ENCODE data around the gene TOB2.
A peak's percentile ranks its signal among the peaks of the same experiment; 100 is the strongest.
"Not testable (repeated sequence)": the region's sequence is repeated elsewhere in the genome, so short reads cannot be mapped to it uniquely, and the experiment has no call there.

The TOB2 gene

DNA sequence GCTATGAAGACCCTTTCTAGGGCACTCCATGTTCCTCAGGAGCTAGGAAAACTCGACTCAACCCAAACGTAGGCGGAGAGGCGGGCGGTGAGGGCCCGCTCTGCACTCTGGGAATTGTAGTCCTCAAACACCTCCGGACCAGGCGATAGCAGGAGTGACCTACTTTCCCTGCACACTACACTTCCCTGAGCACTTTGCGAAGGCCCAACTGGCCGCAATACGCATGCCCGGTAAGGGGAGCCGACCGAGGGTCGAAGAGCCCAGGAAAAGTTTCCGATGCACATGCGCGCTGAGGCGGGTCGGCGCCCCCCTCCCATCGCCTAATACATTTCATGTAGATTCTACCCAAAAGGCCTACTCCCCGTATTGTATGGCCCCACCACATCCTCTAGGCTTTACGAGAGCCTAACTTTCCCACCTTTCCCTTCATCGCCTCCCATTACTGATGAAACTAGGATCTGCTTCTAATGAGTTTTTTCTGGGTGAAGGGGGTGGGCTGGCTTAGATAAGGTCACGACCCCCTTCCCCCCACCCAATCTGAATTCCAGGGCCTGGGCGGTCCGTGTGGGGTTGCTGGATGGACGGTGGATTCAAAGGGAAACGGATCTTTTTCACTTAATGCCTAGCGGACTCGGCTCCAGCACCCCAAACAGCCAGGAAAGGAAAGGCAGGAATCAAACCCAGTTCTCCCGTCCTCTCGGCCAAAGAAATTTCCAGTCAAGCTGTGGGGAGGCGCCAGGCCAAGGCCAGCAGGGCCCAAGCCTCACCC, 2.1 kb downstream of the TOB2 start:
- H3K36me3 ChIP-seq (ENCODE audit: insufficient read depth, insufficient read length, low read length), result peaks cover 32% of the 10 kb centered on the region
- H3K9ac ChIP-seq (ENCODE audit: insufficient read length, low read depth), result peak overlapping the region; percentile 98
- H3K4me3 ChIP-seq (ENCODE audit: insufficient read length, low read depth), result peak overlapping the region; percentile 75
- H3K27me3 ChIP-seq (ENCODE audit: insufficient read depth, insufficient read length), result no peaks in the 10 kb centered on the region
- no peak for TF ChIP-seq ZNF274 (IDR thresholded peaks at IDR 0.05; ENCODE audit: low read depth, low read length)
- no peak for TF ChIP-seq YY1 (IDR thresholded peaks at IDR 0.05; ENCODE audit: insufficient read depth, insufficient read length)
- no peak for TF ChIP-seq SUZ12 (IDR thresholded peaks at IDR 0.05; ENCODE audit: extremely low read depth, insufficient read depth, insufficient read length)
- peak; percentile 93 for DNase-seq (ENCODE audit: low read depth, low spot score)
- peaks cover 3% of the 10 kb centered on the region for H3K4me1 ChIP-seq (ENCODE audit: insufficient read depth, insufficient read length)
- H3K9me3 ChIP-seq (ENCODE audit: insufficient read depth, low read length), result no peaks in the 10 kb centered on the region

DNA sequence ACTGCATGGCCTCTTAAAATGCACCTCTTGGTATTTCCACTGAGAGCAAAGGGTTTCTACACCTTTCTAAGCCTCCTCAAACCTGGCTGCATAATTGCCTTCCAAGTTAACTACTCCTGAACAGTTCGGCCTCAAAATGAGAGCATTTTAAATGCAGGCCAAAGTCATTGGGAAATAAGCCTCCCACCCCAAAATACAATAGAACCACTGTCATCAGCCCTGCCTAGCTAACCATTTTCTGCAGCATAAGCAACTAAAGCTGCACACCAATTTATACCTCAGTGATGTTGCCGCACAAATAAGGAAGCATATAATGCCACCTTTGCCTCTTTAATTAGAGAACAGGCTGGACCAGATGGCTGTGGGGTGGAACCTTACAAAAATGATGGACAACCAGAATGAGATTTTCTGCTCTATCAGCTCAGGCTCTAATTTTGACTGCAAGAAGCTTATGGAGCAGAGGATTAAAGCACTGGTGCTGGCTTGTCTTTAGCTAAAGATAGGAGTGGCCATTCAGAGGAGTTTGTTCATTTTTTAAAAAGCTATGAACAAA, 4.3 kb downstream of the TOB2 start:
- Histone ChIP-seq H3K36me3 (ENCODE audit: insufficient read depth, insufficient read length, low read length) (peaks cover 47% of the 10 kb centered on the region), H3K4me3 (ENCODE audit: insufficient read length, low read depth) (no peak overlapping the region), H3K9me3 (ENCODE audit: insufficient read depth, low read length) (no peaks in the 10 kb centered on the region), H3K4me1 (ENCODE audit: insufficient read depth, insufficient read length) (peaks cover 3% of the 10 kb centered on the region), H3K27me3 (ENCODE audit: insufficient read depth, insufficient read length) (no peaks in the 10 kb centered on the region), H3K9ac (ENCODE audit: insufficient read length, low read depth) (no peak overlapping the region)
- DNase-seq (ENCODE audit: low read depth, low spot score), result no peak
- TF ChIP-seq YY1 (IDR thresholded peaks at IDR 0.05; ENCODE audit: insufficient read depth, insufficient read length) (no peak), SUZ12 (IDR thresholded peaks at IDR 0.05; ENCODE audit: extremely low read depth, insufficient read depth, insufficient read length) (no peak), ZNF274 (IDR thresholded peaks at IDR 0.05; ENCODE audit: low read depth, low read length) (no peak)

DNA sequence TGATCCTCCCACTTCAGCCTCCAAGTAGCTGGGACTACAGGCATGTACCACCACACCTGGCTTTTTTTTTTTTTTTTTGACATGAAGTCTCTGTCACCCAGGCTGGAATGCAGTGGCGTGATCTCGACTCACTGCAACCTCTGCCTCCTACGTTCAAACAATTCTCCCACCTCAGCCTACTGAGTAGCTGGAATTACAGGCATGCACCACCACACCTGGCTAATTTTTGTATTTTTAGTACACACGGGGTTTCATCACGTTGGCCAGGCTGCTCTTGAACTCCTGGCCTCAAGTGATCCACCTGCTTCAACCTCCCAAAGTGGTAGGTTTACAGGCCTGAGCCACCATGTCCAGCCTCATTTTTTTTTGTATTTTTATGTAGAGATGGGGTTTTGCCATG, 6.1 kb downstream of the TOB2 start:
- not testable (repeated sequence) for H3K4me3 ChIP-seq (ENCODE audit: insufficient read length, low read depth); H3K9ac ChIP-seq (ENCODE audit: insufficient read length, low read depth); DNase-seq (ENCODE audit: low read depth, low spot score); H3K4me1 ChIP-seq (ENCODE audit: insufficient read depth, insufficient read length); H3K9me3 ChIP-seq (ENCODE audit: insufficient read depth, low read length); H3K27me3 ChIP-seq (ENCODE audit: insufficient read depth, insufficient read length)
- H3K36me3 ChIP-seq (ENCODE audit: insufficient read depth, insufficient read length, low read length), result peaks cover 65% of the 10 kb centered on the region

DNA sequence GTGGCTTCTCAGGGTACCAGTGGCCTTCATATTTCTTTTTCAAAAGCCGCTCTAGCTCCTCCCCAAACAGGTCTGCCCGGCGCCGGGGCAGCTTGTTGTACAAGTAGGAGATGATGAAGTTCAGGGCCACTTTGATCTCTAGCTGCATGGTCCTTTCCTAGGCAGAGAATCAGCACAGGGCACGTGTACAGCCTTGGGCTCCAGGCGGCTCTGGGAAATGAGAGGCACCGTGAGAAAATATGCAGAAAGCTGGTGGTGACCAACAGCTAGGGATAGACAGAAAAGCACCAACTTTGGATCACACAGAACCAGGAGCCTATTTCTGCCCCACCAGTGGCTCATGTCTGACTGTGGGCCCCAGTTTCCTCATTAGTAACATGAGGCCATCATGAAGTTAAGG, 9.4 kb downstream of the TOB2 start:
- peaks cover 61% of the 10 kb centered on the region for H3K36me3 ChIP-seq (ENCODE audit: insufficient read depth, insufficient read length, low read length)
- TF ChIP-seq YY1 (IDR thresholded peaks at IDR 0.05; ENCODE audit: insufficient read depth, insufficient read length), result no peak

DNA sequence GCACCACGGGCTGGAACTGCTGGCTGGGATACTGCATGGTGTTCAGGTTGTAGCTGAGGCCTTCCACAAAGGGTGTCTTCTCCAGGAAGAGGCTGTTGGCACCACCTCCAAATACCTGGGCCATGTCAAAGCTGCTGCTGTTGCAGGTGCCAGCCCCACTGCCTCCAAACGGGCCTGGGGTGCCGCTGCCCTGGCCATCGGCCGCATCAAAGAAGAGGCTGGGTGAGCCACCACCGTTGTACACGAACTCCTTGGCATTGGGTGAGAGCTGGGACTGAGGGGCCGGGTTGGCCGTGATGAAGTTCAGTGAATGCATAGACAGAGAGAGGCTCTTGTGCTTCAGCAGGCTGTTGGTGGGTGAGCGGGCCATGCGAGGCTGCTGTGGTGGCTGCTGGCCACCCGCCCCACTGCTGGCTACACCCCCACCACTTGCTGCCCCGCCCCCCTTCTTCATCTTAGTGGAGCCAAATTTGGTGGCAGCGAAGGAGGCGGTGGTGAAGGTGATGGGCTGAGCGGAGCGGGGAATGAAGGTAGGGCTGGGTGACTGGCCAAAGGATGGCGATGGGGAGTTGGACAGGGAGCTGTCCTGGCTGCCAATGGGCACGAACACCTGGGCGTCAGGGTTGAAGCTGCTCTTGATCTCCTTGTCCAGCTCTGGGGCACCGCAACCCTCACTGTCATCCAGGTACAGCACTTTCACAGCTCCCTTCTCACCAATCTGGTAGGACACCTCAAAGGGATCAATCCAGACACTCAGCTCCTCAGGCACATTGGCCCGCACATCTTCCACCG, 10.1 kb downstream of the TOB2 start:
- TF ChIP-seq YY1 (IDR thresholded peaks at IDR 0.05; ENCODE audit: insufficient read depth, insufficient read length) (no peak), SUZ12 (IDR thresholded peaks at IDR 0.05; ENCODE audit: extremely low read depth, insufficient read depth, insufficient read length) (no peak), ZNF274 (IDR thresholded peaks at IDR 0.05; ENCODE audit: low read depth, low read length) (no peak)
- Histone ChIP-seq H3K36me3 (ENCODE audit: insufficient read depth, insufficient read length, low read length) (peaks cover 58% of the 10 kb centered on the region), H3K9me3 (ENCODE audit: insufficient read depth, low read length) (no peaks in the 10 kb centered on the region), H3K9ac (ENCODE audit: insufficient read length, low read depth) (no peak overlapping the region), H3K27me3 (ENCODE audit: insufficient read depth, insufficient read length) (no peaks in the 10 kb centered on the region), H3K4me1 (ENCODE audit: insufficient read depth, insufficient read length) (no peaks in the 10 kb centered on the region), H3K4me3 (ENCODE audit: insufficient read length, low read depth) (no peak overlapping the region)
- no peak for DNase-seq (ENCODE audit: low read depth, low spot score)

More for the DNA sequence above, 9.4 kb downstream of the TOB2 start:
- no peak overlapping the region for H3K9ac ChIP-seq (ENCODE audit: insufficient read length, low read depth)
- no peak for DNase-seq (ENCODE audit: low read depth, low spot score)
- H3K27me3 ChIP-seq (ENCODE audit: insufficient read depth, insufficient read length), result no peaks in the 10 kb centered on the region
- peaks cover 1% of the 10 kb centered on the region for H3K4me1 ChIP-seq (ENCODE audit: insufficient read depth, insufficient read length)
- no peak overlapping the region for H3K4me3 ChIP-seq (ENCODE audit: insufficient read length, low read depth)
- H3K9me3 ChIP-seq (ENCODE audit: insufficient read depth, low read length), result no peaks in the 10 kb centered on the region

DNA sequence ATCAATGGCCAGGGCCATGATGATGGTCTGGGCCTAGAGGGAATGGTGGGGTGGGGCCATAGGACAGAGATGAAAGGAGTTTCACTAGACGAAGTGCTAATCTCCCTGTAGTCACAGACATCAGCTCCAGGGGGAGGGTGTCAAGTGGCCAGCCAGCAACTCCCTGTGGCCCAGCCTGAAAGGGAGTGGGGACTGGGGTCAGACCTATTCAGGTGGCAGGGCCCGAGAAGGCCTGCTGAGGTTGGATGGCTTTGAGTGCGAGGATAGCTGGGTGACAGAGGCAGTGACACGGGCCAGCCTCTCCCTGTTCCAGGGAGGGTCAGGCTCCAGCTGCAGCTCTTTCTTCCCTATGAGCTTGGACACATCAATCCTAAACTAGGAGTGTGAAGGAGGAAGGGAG, 11.0 kb downstream of the TOB2 start:
- H3K36me3 ChIP-seq (ENCODE audit: insufficient read depth, insufficient read length, low read length), result peaks cover 56% of the 10 kb centered on the region
- H3K9ac ChIP-seq (ENCODE audit: insufficient read length, low read depth), result no peak overlapping the region
- no peak for TF ChIP-seq YY1 (IDR thresholded peaks at IDR 0.05; ENCODE audit: insufficient read depth, insufficient read length)
- TF ChIP-seq SUZ12 (IDR thresholded peaks at IDR 0.05; ENCODE audit: extremely low read depth, insufficient read depth, insufficient read length), result no peak
- TF ChIP-seq ZNF274 (IDR thresholded peaks at IDR 0.05; ENCODE audit: low read depth, low read length), result no peak
- no peaks in the 10 kb centered on the region for H3K27me3 ChIP-seq (ENCODE audit: insufficient read depth, insufficient read length)
- H3K9me3 ChIP-seq (ENCODE audit: insufficient read depth, low read length), result no peaks in the 10 kb centered on the region
- no peaks in the 10 kb centered on the region for H3K4me1 ChIP-seq (ENCODE audit: insufficient read depth, insufficient read length)
- no peak for DNase-seq (ENCODE audit: low read depth, low spot score)
- H3K4me3 ChIP-seq (ENCODE audit: insufficient read length, low read depth), result no peak overlapping the region

DNA sequence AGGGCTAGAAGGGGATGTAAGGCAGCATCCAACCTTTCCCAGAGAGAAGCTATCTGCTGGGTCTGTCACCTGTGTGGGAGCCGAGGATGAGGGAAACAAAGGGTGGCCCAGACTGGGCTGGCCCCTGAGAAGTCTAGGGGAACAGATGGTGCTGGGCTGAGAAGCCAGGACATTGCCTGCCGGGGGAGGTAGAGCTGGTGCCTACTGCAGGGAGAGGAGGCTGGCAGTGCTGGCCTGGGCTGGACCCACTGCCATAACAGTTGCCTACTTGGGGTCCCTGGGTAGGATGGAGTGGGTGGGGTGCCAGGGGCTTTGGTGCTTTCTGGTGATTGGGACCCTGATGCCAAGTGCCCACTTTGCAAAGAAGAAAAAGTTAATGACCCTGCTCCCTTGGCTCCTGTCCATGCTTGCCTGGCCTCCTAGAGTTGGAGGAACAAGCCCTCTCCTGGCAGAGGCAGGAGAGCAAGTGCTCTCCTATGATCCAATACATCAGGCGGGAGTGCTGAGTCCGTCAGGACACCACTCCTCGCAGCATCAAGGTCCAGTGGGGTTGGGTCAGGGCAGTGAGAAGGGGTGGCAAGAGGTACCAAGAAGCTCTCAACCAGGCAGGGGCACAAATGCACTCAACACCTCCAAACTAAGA, 12.1 kb downstream of the TOB2 start:
- DNase-seq (ENCODE audit: low read depth, low spot score); H3K9ac ChIP-seq (ENCODE audit: insufficient read length, low read depth): not testable (repeated sequence)
- peaks cover 52% of the 10 kb centered on the region for H3K36me3 ChIP-seq (ENCODE audit: insufficient read depth, insufficient read length, low read length)

DNA sequence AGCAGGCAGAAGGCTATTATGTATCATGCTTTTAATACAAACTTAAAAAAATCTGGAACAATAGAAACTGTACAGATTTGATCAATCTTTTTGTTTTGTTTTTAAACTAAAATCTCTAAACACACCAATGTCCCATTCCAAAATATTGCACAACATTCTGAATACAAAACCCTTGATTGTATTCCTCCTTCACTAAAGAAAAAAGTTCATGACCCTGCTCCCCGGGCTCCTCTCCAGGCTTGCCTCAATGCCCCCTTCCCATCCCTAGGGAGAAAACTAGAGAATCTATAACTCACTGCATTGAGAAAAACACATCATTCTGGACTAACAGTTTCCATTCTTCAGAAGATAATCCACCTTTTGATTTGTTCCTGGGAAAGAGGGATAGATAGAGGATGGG, 13.1 kb downstream of the TOB2 start:
- DNase-seq (ENCODE audit: low read depth, low spot score); H3K9me3 ChIP-seq (ENCODE audit: insufficient read depth, low read length); H3K27me3 ChIP-seq (ENCODE audit: insufficient read depth, insufficient read length); H3K9ac ChIP-seq (ENCODE audit: insufficient read length, low read depth); H3K4me3 ChIP-seq (ENCODE audit: insufficient read length, low read depth); H3K4me1 ChIP-seq (ENCODE audit: insufficient read depth, insufficient read length): not testable (repeated sequence)
- H3K36me3 ChIP-seq (ENCODE audit: insufficient read depth, insufficient read length, low read length), result peaks cover 45% of the 10 kb centered on the region

More for the DNA sequence above, 12.1 kb downstream of the TOB2 start:
- not testable (repeated sequence) for H3K27me3 ChIP-seq (ENCODE audit: insufficient read depth, insufficient read length); H3K4me1 ChIP-seq (ENCODE audit: insufficient read depth, insufficient read length); H3K4me3 ChIP-seq (ENCODE audit: insufficient read length, low read depth); H3K9me3 ChIP-seq (ENCODE audit: insufficient read depth, low read length)

Measured in NT2/D1 (cell line).